Measurements from ENCODE around the gene PRKCZ. TPM values are rescaled to one million over a fixed set of nuclear protein-coding genes. Genes with fewer than 3 reads are reported as not detected.
A peak's percentile ranks its signal among the peaks of the same experiment; 100 is the strongest.

Gene PRKCZ
- total RNA-seq, 1 experiment from 2014 or later: not detected

GRCh38 chr1:2227346-2228156, 177.3 kb downstream of the PRKCZ start:
- peak; percentile 91 for DNase-seq (ENCODE audit: low read depth)

- DNase-seq (ENCODE audit: low read depth): no peak
Observed at GRCh38 chr1:2228157-2228594, 178.0 kb downstream of the PRKCZ start, which contains the start of gene SKI. Gene SKI (plus strand): TSS chr1:2228319. CDS start chr1:2228767, 448 bp downstream.

GRCh38 chr1:2228694-2229036, 178.5 kb downstream of the PRKCZ start:
- no peak for DNase-seq (ENCODE audit: low read depth)

GRCh38 chr1:2229037-2229864, 179.0 kb downstream of the PRKCZ start:
- DNase-seq (ENCODE audit: low read depth): peak; percentile 53

GRCh38 chr1:2229911-2230731, 179.9 kb downstream of the PRKCZ start:
- peak; percentile 42 for DNase-seq (ENCODE audit: low read depth)

- peak; percentile 42 for DNase-seq (ENCODE audit: low read depth)
Observed at GRCh38 chr1:2230781-2231531, 180.7 kb downstream of the PRKCZ start.

GRCh38 chr1:2231532-2232254, 181.5 kb downstream of the PRKCZ start:
- DNase-seq (ENCODE audit: low read depth): peak; percentile 77

GRCh38 chr1:2232255-2232915, 182.2 kb downstream of the PRKCZ start:
- DNase-seq (ENCODE audit: low read depth): no peak

- DNase-seq (ENCODE audit: low read depth): no peak
Observed at GRCh38 chr1:2232916-2233438, 182.8 kb downstream of the PRKCZ start.

- DNase-seq (ENCODE audit: low read depth): no peak
Observed at GRCh38 chr1:2233468-2233867, 183.3 kb downstream of the PRKCZ start.

- peak; percentile 66 for DNase-seq (ENCODE audit: low read depth)
Observed at GRCh38 chr1:2233997-2234761, 184.0 kb downstream of the PRKCZ start.

GRCh38 chr1:2234762-2235113, 184.5 kb downstream of the PRKCZ start:
- no peak for DNase-seq (ENCODE audit: low read depth)

Other genes starting within 250 kb of the PRKCZ start
- gene GNB1, start 159.3 kb upstream of the PRKCZ start, total RNA-seq (2014; rRNA removed; shearing (Covaris generic)): 57.4 and 74.5 TPM in 2 replicates
- not detected in 2 replicates for gene CALML6, start 135.2 kb upstream of the PRKCZ start, total RNA-seq (2014; rRNA removed; shearing (Covaris generic))
- 0.30 and 0.69 TPM in 2 replicates for gene TMEM52, start 131.1 kb upstream of the PRKCZ start, total RNA-seq (2014; rRNA removed; shearing (Covaris generic))
- gene CFAP74, start 46.6 kb upstream of the PRKCZ start, total RNA-seq (2014; rRNA removed; shearing (Covaris generic)): not detected in 2 replicates
- 0.13 TPM in 1 of 2 replicates, not detected in the other for gene GABRD, start 31.1 kb upstream of the PRKCZ start, total RNA-seq (2014; rRNA removed; shearing (Covaris generic))
- 38.4 and 51.9 TPM in 2 replicates for gene FAAP20, start 144.4 kb downstream of the PRKCZ start, total RNA-seq (2014; rRNA removed; shearing (Covaris generic))
- gene SKI, start 177.9 kb downstream of the PRKCZ start, total RNA-seq (2014; rRNA removed; shearing (Covaris generic)): 12.7 and 18.0 TPM in 2 replicates